Neural cell (in vitro differentiated cells): ENCODE measurements around the gene JOSD1. TPM values are rescaled to one million over a fixed set of nuclear protein-coding genes. Genes with fewer than 3 reads are reported as not detected.

ENCODE experiments used
- H2AFZ ChIP-seq: fragments of 200-600, 300-800 bp; sonication (generic), shearing (Covaris generic); 2 replicates; pipeline ENCODE4 v1.6.0; 2014; ENCODE audit warnings: low read depth, mild to moderate bottlenecking, antibody characterized with exemption, low read length, moderate library complexity
- H3F3A ChIP-seq: fragments of 200-600 bp; shearing (Covaris generic); 2 replicates; pipeline ENCODE4 v1.6.1; 2016; ENCODE audit warnings: mild to moderate bottlenecking, moderate library complexity, mixed read lengths, antibody characterized with exemption, low read length; ENCODE audit not compliant: insufficient read depth, poor library complexity, severe bottlenecking
- H3K27ac ChIP-seq: fragments of 200-600, 300-800 bp; sonication (generic), shearing (Covaris generic); 2 replicates; pipeline ENCODE4 v1.5.1; 2014; ENCODE audit warnings: mild to moderate bottlenecking, low read length, moderate library complexity
- H3K27me3 ChIP-seq: fragments of 300-800, 200-600 bp; sonication (generic), shearing (Covaris generic); 2 replicates; pipeline ENCODE4 v1.6.0; 2014; ENCODE audit warnings: mild to moderate bottlenecking, low read depth, low read length, moderate library complexity; ENCODE audit not compliant: insufficient read depth
- H3K36me3 ChIP-seq: fragments of 300-800, 200-600 bp; sonication (generic), shearing (Covaris generic); 2 replicates; pipeline ENCODE4 v1.5.1; 2014; ENCODE audit warnings: mild to moderate bottlenecking, antibody characterized with exemption, low read length, moderate library complexity; ENCODE audit not compliant: insufficient read depth
- H3K4me2 ChIP-seq: fragments of 300-800, 200-600 bp; sonication (generic), shearing (Covaris generic); 2 replicates; pipeline ENCODE4 v1.6.0; 2014; ENCODE audit warnings: mild to moderate bottlenecking, low read length
- H3K4me3 ChIP-seq: fragments of 300-800, 200-600 bp; sonication (generic), shearing (Covaris generic); 2 replicates; pipeline ENCODE4 v1.5.1; 2014; ENCODE audit warnings: mild to moderate bottlenecking, low read length, moderate library complexity
- H3K79me2 ChIP-seq: fragments of 200-600 bp; shearing (Covaris generic); replicated peaks from 2 replicates; pipeline ENCODE4 v1.6.0; 2014; ENCODE audit warnings: mild to moderate bottlenecking, low read length, moderate library complexity; ENCODE audit not compliant: insufficient read depth
- H3K9ac ChIP-seq: fragments of 300-800, 200-600 bp; sonication (generic), shearing (Covaris generic); 2 replicates; pipeline ENCODE4 v1.6.1; 2016; ENCODE audit warnings: mild to moderate bottlenecking, low read length, mixed read lengths
- H3K9me2 ChIP-seq: fragments of 200-600 bp; shearing (Covaris generic); 2 replicates; pipeline ENCODE4 v1.6.1; 2016; ENCODE audit warnings: mild to moderate bottlenecking, low read length, mixed read lengths; ENCODE audit not compliant: insufficient read depth
- H3K9me3 ChIP-seq: fragments of 200-600, 300-800 bp; sonication (generic), shearing (Covaris generic); 2 replicates; pipeline ENCODE4 v1.6.1; 2016; ENCODE audit warnings: mild to moderate bottlenecking, mixed run types, low read length, moderate library complexity, mixed read lengths
- H4K20me1 ChIP-seq: fragments of 200-600 bp; shearing (Covaris generic); 2 replicates; pipeline ENCODE4 v1.6.1; 2016; ENCODE audit warnings: mild to moderate bottlenecking, mixed run types; ENCODE audit not compliant: insufficient read depth
- EP300 ChIP-seq: fragments of 450-650 bp; conservative IDR thresholded peaks from 2 replicates; pipeline ENCODE4 v1.6.1; 2014; ENCODE audit warnings: antibody characterized with exemption, mild to moderate bottlenecking, moderate library complexity; ENCODE audit not compliant: poor library complexity, severe bottlenecking
- EZH2 ChIP-seq: fragments of 200-600, 300-800 bp; shearing (Covaris generic), sonication (generic); IDR thresholded peaks from 2 replicates; pipeline ENCODE4 v1.6.1; 2014; ENCODE audit warnings: antibody characterized with exemption, low read length, borderline replicate concordance, mild to moderate bottlenecking; ENCODE audit not compliant: insufficient read depth, poor library complexity, severe bottlenecking
- MXI1 ChIP-seq: fragments of 450-650 bp; conservative IDR thresholded peaks from 2 replicates; pipeline ENCODE4 v1.6.1; 2014; ENCODE audit warnings: antibody characterized with exemption, mild to moderate bottlenecking; ENCODE audit not compliant: poor library complexity, severe bottlenecking
- POLR2AphosphoS5 ChIP-seq: IDR thresholded peaks from 2 replicates; pipeline ENCODE4 v1.6.1; 2012
- RAD21 ChIP-seq: fragments of 450-650 bp; conservative IDR thresholded peaks from 2 replicates; pipeline ENCODE4 v1.6.1; 2014; ENCODE audit warnings: antibody characterized with exemption, mild to moderate bottlenecking, moderate library complexity
- SMC3 ChIP-seq: fragments of 450-650 bp; conservative IDR thresholded peaks from 2 replicates; pipeline ENCODE4 v1.6.1; 2014; ENCODE audit warnings: antibody characterized with exemption, mild to moderate bottlenecking, moderate library complexity; ENCODE audit not compliant: poor library complexity
- TAF1 ChIP-seq: IDR thresholded peaks from 2 replicates; pipeline ENCODE4 v1.6.1; 2012; ENCODE audit warnings: low read depth
- polyA plus RNA-seq: library from polyadenylated mRNA; depleted of rRNA; stranded (reverse); fragments of >200 nt; gene quantifications from 2 replicates; pipeline ENCODE4 v1.2.3, GENCODE V29; 2014
- TF ChIP-seq, protein P1 (sequence below): IDR thresholded peaks from 2 replicates; pipeline ENCODE4 v1.6.1; 2012; ENCODE audit warnings: borderline replicate concordance
- TF ChIP-seq, protein P2 (sequence below): fragments of 450-650 bp; IDR thresholded peaks from 2 replicates; pipeline ENCODE4 v1.5.1; 2014; ENCODE audit warnings: antibody characterized with exemption, mild to moderate bottlenecking, moderate library complexity; ENCODE audit not compliant: poor library complexity, severe bottlenecking

JOSD1 gene
- polyA plus RNA-seq, 1 donor from 2014 or later = 71.3 TPM

DNA sequence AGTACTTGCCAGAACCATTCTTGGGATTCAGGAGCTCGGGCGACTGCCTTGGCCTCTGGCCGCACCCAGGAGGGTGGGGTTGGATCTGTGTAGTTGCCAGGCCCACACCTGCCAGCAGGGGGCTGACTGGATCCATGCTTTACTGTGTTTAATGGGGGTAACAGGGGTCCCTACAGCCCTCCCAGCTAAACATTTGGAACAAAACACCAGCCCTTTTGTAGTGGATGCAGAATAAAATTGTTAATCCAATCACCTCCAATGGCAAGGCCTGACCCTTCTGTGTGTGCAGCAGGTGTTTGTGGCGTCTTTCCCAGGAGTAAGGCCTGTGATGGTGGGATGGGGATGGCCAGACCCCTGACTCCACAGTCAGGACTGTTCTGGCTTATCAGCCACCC lies 32.6 kb upstream of the JOSD1 start:
- TF ChIP-seq RAD21 (peak; percentile 48), SMC3 (peak; percentile 57), EP300 (no peak)
- TF ChIP-seq, protein P1, sequence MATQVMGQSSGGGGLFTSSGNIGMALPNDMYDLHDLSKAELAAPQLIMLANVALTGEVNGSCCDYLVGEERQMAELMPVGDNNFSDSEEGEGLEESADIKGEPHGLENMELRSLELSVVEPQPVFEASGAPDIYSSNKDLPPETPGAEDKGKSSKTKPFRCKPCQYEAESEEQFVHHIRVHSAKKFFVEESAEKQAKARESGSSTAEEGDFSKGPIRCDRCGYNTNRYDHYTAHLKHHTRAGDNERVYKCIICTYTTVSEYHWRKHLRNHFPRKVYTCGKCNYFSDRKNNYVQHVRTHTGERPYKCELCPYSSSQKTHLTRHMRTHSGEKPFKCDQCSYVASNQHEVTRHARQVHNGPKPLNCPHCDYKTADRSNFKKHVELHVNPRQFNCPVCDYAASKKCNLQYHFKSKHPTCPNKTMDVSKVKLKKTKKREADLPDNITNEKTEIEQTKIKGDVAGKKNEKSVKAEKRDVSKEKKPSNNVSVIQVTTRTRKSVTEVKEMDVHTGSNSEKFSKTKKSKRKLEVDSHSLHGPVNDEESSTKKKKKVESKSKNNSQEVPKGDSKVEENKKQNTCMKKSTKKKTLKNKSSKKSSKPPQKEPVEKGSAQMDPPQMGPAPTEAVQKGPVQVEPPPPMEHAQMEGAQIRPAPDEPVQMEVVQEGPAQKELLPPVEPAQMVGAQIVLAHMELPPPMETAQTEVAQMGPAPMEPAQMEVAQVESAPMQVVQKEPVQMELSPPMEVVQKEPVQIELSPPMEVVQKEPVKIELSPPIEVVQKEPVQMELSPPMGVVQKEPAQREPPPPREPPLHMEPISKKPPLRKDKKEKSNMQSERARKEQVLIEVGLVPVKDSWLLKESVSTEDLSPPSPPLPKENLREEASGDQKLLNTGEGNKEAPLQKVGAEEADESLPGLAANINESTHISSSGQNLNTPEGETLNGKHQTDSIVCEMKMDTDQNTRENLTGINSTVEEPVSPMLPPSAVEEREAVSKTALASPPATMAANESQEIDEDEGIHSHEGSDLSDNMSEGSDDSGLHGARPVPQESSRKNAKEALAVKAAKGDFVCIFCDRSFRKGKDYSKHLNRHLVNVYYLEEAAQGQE = no peak
- TF ChIP-seq, protein P2, sequence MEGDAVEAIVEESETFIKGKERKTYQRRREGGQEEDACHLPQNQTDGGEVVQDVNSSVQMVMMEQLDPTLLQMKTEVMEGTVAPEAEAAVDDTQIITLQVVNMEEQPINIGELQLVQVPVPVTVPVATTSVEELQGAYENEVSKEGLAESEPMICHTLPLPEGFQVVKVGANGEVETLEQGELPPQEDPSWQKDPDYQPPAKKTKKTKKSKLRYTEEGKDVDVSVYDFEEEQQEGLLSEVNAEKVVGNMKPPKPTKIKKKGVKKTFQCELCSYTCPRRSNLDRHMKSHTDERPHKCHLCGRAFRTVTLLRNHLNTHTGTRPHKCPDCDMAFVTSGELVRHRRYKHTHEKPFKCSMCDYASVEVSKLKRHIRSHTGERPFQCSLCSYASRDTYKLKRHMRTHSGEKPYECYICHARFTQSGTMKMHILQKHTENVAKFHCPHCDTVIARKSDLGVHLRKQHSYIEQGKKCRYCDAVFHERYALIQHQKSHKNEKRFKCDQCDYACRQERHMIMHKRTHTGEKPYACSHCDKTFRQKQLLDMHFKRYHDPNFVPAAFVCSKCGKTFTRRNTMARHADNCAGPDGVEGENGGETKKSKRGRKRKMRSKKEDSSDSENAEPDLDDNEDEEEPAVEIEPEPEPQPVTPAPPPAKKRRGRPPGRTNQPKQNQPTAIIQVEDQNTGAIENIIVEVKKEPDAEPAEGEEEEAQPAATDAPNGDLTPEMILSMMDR = peak; percentile 68
- Histone ChIP-seq H3K79me2 (no peaks in the 10 kb centered on the region), H3K9me2 (no peaks in the 10 kb centered on the region), H3K27ac (no peak overlapping the region), H2AFZ (no peak overlapping the region), H3K36me3 (no peaks in the 10 kb centered on the region), H3K4me3 (no peak overlapping the region), H4K20me1 (no peaks in the 10 kb centered on the region), H3K4me2 (no peak overlapping the region), H3K9me3 (no peaks in the 10 kb centered on the region), H3F3A (no peaks in the 10 kb centered on the region), H3K27me3 (no peaks in the 10 kb centered on the region), H3K9ac (no peak overlapping the region)

DNA sequence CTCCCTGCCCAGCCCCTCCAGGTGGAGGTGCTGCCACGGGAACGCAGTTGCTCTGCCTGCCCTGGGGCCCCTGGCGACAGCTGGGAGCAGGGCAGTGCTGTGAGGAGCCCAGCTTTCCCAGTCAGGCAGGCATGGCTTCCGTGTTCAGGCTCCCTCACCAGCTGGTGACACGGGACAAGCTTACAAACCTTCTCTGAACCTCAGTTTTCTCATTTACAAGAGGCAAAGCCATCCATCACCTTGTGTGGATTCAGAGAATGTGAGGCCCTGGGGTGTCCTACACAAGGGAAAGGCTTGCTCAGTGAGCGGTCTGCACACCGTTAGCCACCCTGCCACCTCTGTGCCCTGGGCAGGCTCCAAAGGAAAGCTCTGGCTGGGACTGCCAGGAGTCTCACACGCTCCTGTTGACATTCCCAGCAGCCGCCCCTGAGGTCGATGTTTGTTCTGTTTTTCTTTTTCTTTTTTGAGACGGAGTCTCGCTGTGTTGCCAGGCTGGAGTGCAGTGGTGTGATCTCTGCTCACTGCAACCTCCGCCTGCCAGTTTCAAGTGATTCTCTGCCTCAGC lies 31.6 kb upstream of the JOSD1 start:
- H3F3A ChIP-seq = no peaks in the 10 kb centered on the region
- no peaks in the 10 kb centered on the region for H3K27me3 ChIP-seq
- H3K4me3 ChIP-seq = no peak overlapping the region
- H2AFZ ChIP-seq = no peak overlapping the region
- no peaks in the 10 kb centered on the region for H3K9me3 ChIP-seq
- no peaks in the 10 kb centered on the region for H3K9me2 ChIP-seq
- no peak overlapping the region for H3K4me2 ChIP-seq
- no peak for TF ChIP-seq RAD21
- no peaks in the 10 kb centered on the region for H4K20me1 ChIP-seq
- no peaks in the 10 kb centered on the region for H3K79me2 ChIP-seq
- no peak overlapping the region for H3K27ac ChIP-seq
- H3K9ac ChIP-seq = no peak overlapping the region
- H3K36me3 ChIP-seq = no peaks in the 10 kb centered on the region

DNA sequence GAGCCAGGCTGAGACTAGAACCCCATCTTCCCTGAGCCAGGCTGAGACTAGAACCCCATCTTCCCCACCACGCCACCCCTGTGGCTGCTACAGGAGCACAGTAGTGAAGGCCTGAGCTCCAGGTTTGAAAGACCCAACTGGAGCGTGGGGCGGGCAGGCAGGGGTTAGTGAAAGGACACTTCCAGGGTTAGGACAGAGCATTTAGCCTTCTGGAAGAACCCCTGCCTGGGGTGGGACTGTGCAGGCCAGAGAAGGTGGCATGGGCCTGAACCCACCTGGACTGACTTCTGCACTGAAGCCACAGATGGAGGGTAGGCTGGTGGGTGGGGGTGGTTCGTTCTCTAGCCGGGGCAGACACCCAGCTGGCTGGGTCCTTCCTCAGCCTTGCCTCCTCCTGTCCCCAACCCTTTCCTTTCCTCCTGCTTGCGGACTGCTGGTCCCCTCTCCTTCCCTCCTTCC lies 31.0 kb upstream of the JOSD1 start:
- H3K79me2 ChIP-seq = no peaks in the 10 kb centered on the region
- no peak overlapping the region for H3K9ac ChIP-seq
- no peaks in the 10 kb centered on the region for H4K20me1 ChIP-seq
- no peaks in the 10 kb centered on the region for H3F3A ChIP-seq
- no peak overlapping the region for H3K27ac ChIP-seq
- H3K4me3 ChIP-seq = no peak overlapping the region
- no peak overlapping the region for H2AFZ ChIP-seq
- no peak overlapping the region for H3K4me2 ChIP-seq
- TF ChIP-seq POLR2AphosphoS5 (peak; percentile 7), RAD21 (no peak), SMC3 (no peak), EZH2 (no peak), MXI1 (no peak), EP300 (no peak), TAF1 (no peak)
- TF ChIP-seq, protein P1 = no peak
- TF ChIP-seq, protein P2 = no peak
- no peaks in the 10 kb centered on the region for H3K36me3 ChIP-seq
- no peaks in the 10 kb centered on the region for H3K27me3 ChIP-seq
- no peaks in the 10 kb centered on the region for H3K9me3 ChIP-seq
- H3K9me2 ChIP-seq = no peaks in the 10 kb centered on the region
